ENCODE results near the gene TAS2R46.

Gene TAS2R46

GRCh38 chr12:11055306-11055705, 6.8 kb downstream of the TAS2R46 start:
- TF ChIP-seq CEBPB (IDR thresholded peaks at IDR 0.05) (no peak), NFIC (IDR thresholded peaks at IDR 0.05) (no peak), FOXM1 (IDR thresholded peaks at IDR 0.05; ENCODE audit: borderline replicate concordance, low read depth) (no peak), CREB1 (IDR thresholded peaks at IDR 0.05; ENCODE audit: low read depth) (no peak), ZBTB7A (IDR thresholded peaks at IDR 0.05; ENCODE audit: low read depth) (no peak), REST (IDR thresholded peaks at IDR 0.05; ENCODE audit: low read depth) (no peak), USF1 (IDR thresholded peaks at IDR 0.05) (no peak), EP300 (IDR thresholded peaks at IDR 0.05; ENCODE audit: borderline replicate concordance) (no peak), TCF12 (IDR thresholded peaks at IDR 0.05; ENCODE audit: low read depth) (no peak)
- TF ChIP-seq, protein P1, sequence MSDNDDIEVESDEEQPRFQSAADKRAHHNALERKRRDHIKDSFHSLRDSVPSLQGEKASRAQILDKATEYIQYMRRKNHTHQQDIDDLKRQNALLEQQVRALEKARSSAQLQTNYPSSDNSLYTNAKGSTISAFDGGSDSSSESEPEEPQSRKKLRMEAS (IDR thresholded peaks at IDR 0.05): no peak

GRCh38 chr12:11041366-11041765, 20.7 kb downstream of the TAS2R46 start:
- peak; percentile 58; the same call in 1 of the 2 replicates for TF ChIP-seq REST (IDR thresholded peaks at IDR 0.05; ENCODE audit: low read depth)

DNA sequence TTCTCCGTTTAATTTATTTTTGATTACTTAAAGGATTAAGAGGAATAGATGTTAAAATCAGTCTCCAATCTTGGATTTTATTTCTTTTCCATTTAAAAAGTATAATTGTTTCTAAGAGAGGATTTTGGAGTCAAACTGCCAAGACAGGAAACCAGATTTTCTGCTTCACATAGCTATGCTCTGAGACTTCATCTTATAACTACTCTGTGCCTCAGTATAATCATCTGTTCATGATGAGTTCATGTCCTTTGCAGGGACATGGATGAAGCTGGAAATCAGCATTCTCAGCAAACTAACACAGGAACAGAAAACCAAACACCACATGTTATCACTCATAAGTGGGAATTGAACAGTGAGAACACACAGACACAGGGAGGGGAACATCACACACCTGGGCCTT, 21.9 kb downstream of the TAS2R46 start:
- no peak for TF ChIP-seq RAD21 (IDR thresholded peaks at IDR 0.05; ENCODE audit: low read depth)

- TF ChIP-seq FOXM1 (IDR thresholded peaks at IDR 0.05; ENCODE audit: borderline replicate concordance, low read depth) (no peak), TEAD4 (IDR thresholded peaks at IDR 0.05) (no peak), CREB1 (IDR thresholded peaks at IDR 0.05; ENCODE audit: low read depth) (no peak), RAD21 (IDR thresholded peaks at IDR 0.05; ENCODE audit: low read depth) (no peak), YY1 (IDR thresholded peaks at IDR 0.05; ENCODE audit: low read depth) (no peak), ZBTB7A (IDR thresholded peaks at IDR 0.05; ENCODE audit: low read depth) (no peak), EP300 (IDR thresholded peaks at IDR 0.05; ENCODE audit: borderline replicate concordance) (no peak), NFIC (IDR thresholded peaks at IDR 0.05) (no peak), REST (IDR thresholded peaks at IDR 0.05; ENCODE audit: low read depth) (no peak), TCF12 (IDR thresholded peaks at IDR 0.05; ENCODE audit: low read depth) (no peak), CEBPB (IDR thresholded peaks at IDR 0.05) (no peak), USF1 (IDR thresholded peaks at IDR 0.05) (no peak), TAF1 (IDR thresholded peaks at IDR 0.05; ENCODE audit: low read depth) (no peak), EGR1 (IDR thresholded peaks at IDR 0.05) (no peak)
- TF ChIP-seq, protein P1 (IDR thresholded peaks at IDR 0.05): no peak
These were observed 22.9 kb downstream of the TAS2R46 start for GRCh38 chr12:11039171-11039570.

- TF ChIP-seq REST (IDR thresholded peaks at IDR 0.05; ENCODE audit: low read depth) (no peak), NFIC (IDR thresholded peaks at IDR 0.05) (no peak), TEAD4 (IDR thresholded peaks at IDR 0.05) (no peak), YY1 (IDR thresholded peaks at IDR 0.05; ENCODE audit: low read depth) (no peak), USF1 (IDR thresholded peaks at IDR 0.05) (no peak), EGR1 (IDR thresholded peaks at IDR 0.05) (no peak), CEBPB (IDR thresholded peaks at IDR 0.05) (no peak), RAD21 (IDR thresholded peaks at IDR 0.05; ENCODE audit: low read depth) (no peak), EP300 (IDR thresholded peaks at IDR 0.05; ENCODE audit: borderline replicate concordance) (no peak), TAF1 (IDR thresholded peaks at IDR 0.05; ENCODE audit: low read depth) (no peak), FOXM1 (IDR thresholded peaks at IDR 0.05; ENCODE audit: borderline replicate concordance, low read depth) (no peak), CREB1 (IDR thresholded peaks at IDR 0.05; ENCODE audit: low read depth) (no peak), ZBTB7A (IDR thresholded peaks at IDR 0.05; ENCODE audit: low read depth) (no peak), TCF12 (IDR thresholded peaks at IDR 0.05; ENCODE audit: low read depth) (no peak)
- TF ChIP-seq, protein P1 (IDR thresholded peaks at IDR 0.05): no peak
These were observed 30.8 kb downstream of the TAS2R46 start, which contains the start of gene TAS2R31 for GRCh38 chr12:11031307-11031706. Gene TAS2R31, minus strand, starts transcription at chr12:11031407. Its CDS starts 72 bp downstream, at chr12:11031335.

Measured in Ishikawa (cell line).